GM21825 (cell line): Measurements from ENCODE around the gene OLFM1.

ENCODE experiments used
- ATAC-seq: cut with Tn5 transposase; IDR thresholded peaks from one replicate; pipeline ENCODE4 v1.9.1; 2021; ENCODE audit warnings: mild to moderate bottlenecking, moderate library complexity; ENCODE audit not compliant: unreplicated experiment

Gene OLFM1

GRCh38 chr9:135087489-135087792 is at the start of gene OLFM1:
Gene OLFM1, plus strand, starts transcription at chr9:135087668. Its CDS starts 322 bp downstream, at chr9:135087990.
- no peak for ATAC-seq

- ATAC-seq, result no peak
Observed at GRCh38 chr9:135038331-135038730, 49.1 kb upstream of the OLFM1 start.

- ATAC-seq, result no peak
Observed at GRCh38 chr9:135038826-135039225, 48.6 kb upstream of the OLFM1 start.

GRCh38 chr9:135039266-135039870 is 48.1 kb upstream of the OLFM1 start:
- no peak for ATAC-seq

GRCh38 chr9:135039916-135040645 is 47.4 kb upstream of the OLFM1 start:
- ATAC-seq, result no peak

- no peak for ATAC-seq
Observed at GRCh38 chr9:135040892-135041291, 46.6 kb upstream of the OLFM1 start.

- no peak for ATAC-seq
Observed at GRCh38 chr9:135043345-135043744, 44.1 kb upstream of the OLFM1 start.

- ATAC-seq, result no peak
Observed at GRCh38 chr9:135045264-135045927, 42.1 kb upstream of the OLFM1 start.

- no peak for ATAC-seq
Observed at GRCh38 chr9:135045928-135046738, 41.3 kb upstream of the OLFM1 start.

GRCh38 chr9:135046739-135047350 is 40.6 kb upstream of the OLFM1 start:
- ATAC-seq, result no peak

- no peak for ATAC-seq
Observed at GRCh38 chr9:135047521-135047920, 39.9 kb upstream of the OLFM1 start.

GRCh38 chr9:135048046-135048757 is 39.3 kb upstream of the OLFM1 start:
- no peak for ATAC-seq

GRCh38 chr9:135048758-135049444 is 38.6 kb upstream of the OLFM1 start:
- ATAC-seq, result no peak

- no peak for ATAC-seq
Observed at GRCh38 chr9:135049460-135049859, 38.0 kb upstream of the OLFM1 start.

- ATAC-seq, result no peak
Observed at GRCh38 chr9:135050072-135050990, 37.1 kb upstream of the OLFM1 start.

GRCh38 chr9:135051316-135052038 is 36.0 kb upstream of the OLFM1 start:
- ATAC-seq, result no peak

- ATAC-seq, result no peak
Observed at GRCh38 chr9:135053133-135053532, 34.3 kb upstream of the OLFM1 start.

- no peak for ATAC-seq
Observed at GRCh38 chr9:135055181-135055580, 32.3 kb upstream of the OLFM1 start.
